Heart left ventricle (tissue), 13 donors: ENCODE data around the gene DNAJC3.

Experiments
- CTCF ChIP-seq, 12 donors: fragments of 200-600 bp; sonication (generic) in 4 of 12; IDR thresholded peaks; one replicate each; pipeline versions ENCODE4 v1.5.0 to v1.8.0; 2018 to 2022; ENCODE audit warnings: antibody characterized with exemption in 12 of 12, mild to moderate bottlenecking in 5 of 12
- POLR2A ChIP-seq, 2 donors: fragments of 450-650 bp; IDR thresholded peaks; one replicate each; pipeline ENCODE4 v1.6.1; 2017; ENCODE audit warnings: antibody characterized with exemption in 2 of 2, mild to moderate bottlenecking in 2 of 2, moderate library complexity in 2 of 2
- donor health status: ischemic (EF 13 %, LVEDD 7.1; RV severe dilation, severe dysfunction).
- donor health status: DM: no; HTN: yes; CAD: no.
- donor health status: DM: no; HTN: no; CAD: no.
- donor health status: ischemic (EF 25% LVEDD 6.9; RV normal size, moderate dysfunction).
- donor health status: ischemic (EF 25% LVEDD 5.7; RV mildly dilated, moderate dysfunction).
- donor health status: ischemic (EF 35%, LVEDD 5.7; RV mildly dilated, moderate dysfunction).
- donor health status: nonischemic (EF 11% LVEDD 7.7; RV severe dilation, severe dysfunction).
- donor health status: DM: yes; HTN: yes; CAD: no.
- donor health status: PGD.
- donor health status: ischemic (EF 29% LVEDD 5.4; RV normal size, mild dysfunction).
- donor health status: nonischemic (EF 23%, LVEDD 6.1; RV moderate dilation, normal function).

- TF ChIP-seq CTCF (IDR thresholded peaks at IDR 0.05) (no peak), POLR2A (IDR thresholded peaks at IDR 0.05) (no peak)
Observed at GRCh38 chr13:95800436-95800835, 123.5 kb downstream of the DNAJC3 start.
